Measurements from ENCODE around the gene SUPT4H1. TPM values are rescaled to one million over a fixed set of nuclear protein-coding genes. Genes with fewer than 3 reads are reported as not detected.

Gene SUPT4H1
- total RNA-seq, 1 experiment from 2014 or later = 53.8 TPM

DNA sequence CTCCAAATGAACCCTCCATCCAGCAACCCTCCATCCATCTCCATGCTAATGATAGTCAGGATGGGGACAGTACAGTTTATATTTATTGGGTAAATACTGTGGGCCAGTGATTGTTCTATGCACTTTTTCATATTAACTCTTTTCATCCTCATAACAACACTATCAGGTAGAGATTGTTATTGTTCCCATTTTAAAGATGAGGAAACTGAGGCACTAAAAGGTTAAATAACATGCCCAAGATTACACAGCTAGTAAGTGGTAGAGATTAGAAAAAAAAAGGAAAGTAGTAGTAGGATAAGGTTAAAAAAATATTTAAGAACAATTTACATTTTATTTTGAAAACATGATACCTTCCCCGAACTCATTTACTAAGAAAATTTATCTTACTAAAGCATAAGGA is 21.9 kb upstream of the SUPT4H1 start:
- Histone ChIP-seq H3K27ac (ENCODE audit: low read length) (no peak overlapping the region), H3K9me3 (ENCODE audit: control insufficient read depth, insufficient read depth, low read depth, low read length) (no peaks in the 10 kb centered on the region), H3K4me3 (ENCODE audit: low read depth in 2 of 2, low read length in 2 of 2) (no peak overlapping the region), H3K36me3 (ENCODE audit: control insufficient read depth, insufficient read depth, low read length) (no peaks in the 10 kb centered on the region), H3K4me1 (ENCODE audit: control insufficient read depth, insufficient read depth, low read length) (no peaks in the 10 kb centered on the region), H3K27me3 (ENCODE audit: control insufficient read depth, insufficient read depth, low read length) (no peaks in the 10 kb centered on the region)
- intact Hi-C loops (cut with micrococcal nuclease; ENCODE audit: unreplicated experiment) = no loop called here
- no TSS peak for BruUV-seq (replicated peaks)
- DNase-seq (ENCODE audit: low read depth, low spot score) (no peak), ATAC-seq (no peak)
- POLR2A ChIA-PET = interaction anchor here (0.7 kb wide), 1 partner anchor 885 kb away, joined by 3 read pairs; no protein-coding TSS in a partner anchor
- CTCF ChIA-PET = no interaction called here
- in situ Hi-C loops (cut with HindIII; ENCODE audit: low pct_unique_long_range_greater_than_20kb, low sequenced_read_pairs) = no loop called here
- TF ChIP-seq, protein P1, sequence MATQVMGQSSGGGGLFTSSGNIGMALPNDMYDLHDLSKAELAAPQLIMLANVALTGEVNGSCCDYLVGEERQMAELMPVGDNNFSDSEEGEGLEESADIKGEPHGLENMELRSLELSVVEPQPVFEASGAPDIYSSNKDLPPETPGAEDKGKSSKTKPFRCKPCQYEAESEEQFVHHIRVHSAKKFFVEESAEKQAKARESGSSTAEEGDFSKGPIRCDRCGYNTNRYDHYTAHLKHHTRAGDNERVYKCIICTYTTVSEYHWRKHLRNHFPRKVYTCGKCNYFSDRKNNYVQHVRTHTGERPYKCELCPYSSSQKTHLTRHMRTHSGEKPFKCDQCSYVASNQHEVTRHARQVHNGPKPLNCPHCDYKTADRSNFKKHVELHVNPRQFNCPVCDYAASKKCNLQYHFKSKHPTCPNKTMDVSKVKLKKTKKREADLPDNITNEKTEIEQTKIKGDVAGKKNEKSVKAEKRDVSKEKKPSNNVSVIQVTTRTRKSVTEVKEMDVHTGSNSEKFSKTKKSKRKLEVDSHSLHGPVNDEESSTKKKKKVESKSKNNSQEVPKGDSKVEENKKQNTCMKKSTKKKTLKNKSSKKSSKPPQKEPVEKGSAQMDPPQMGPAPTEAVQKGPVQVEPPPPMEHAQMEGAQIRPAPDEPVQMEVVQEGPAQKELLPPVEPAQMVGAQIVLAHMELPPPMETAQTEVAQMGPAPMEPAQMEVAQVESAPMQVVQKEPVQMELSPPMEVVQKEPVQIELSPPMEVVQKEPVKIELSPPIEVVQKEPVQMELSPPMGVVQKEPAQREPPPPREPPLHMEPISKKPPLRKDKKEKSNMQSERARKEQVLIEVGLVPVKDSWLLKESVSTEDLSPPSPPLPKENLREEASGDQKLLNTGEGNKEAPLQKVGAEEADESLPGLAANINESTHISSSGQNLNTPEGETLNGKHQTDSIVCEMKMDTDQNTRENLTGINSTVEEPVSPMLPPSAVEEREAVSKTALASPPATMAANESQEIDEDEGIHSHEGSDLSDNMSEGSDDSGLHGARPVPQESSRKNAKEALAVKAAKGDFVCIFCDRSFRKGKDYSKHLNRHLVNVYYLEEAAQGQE (IDR thresholded peaks at IDR 0.05; ENCODE audit: insufficient read depth in 1 of 2, low read depth in 2 of 2, low read length in 1 of 2) = no peak

DNA sequence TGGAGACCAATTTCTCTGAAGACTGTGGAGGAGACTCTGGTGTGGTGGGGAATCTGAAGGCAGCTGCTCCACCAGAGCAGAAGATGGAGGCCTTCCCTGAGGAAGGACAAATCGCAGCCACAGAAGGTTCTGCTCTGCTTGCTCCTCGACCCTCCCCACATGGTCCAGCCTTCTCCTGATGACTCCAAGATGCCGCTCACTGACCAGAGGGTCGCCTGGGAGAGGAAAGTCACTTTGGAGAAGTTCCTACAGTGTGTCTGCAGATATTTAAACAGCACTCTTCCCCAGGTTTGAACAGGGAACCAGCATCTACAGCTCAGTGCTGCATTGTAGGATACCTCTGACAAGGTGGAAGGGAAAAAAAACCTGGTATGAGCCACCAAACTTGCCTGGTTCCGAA is 21.0 kb upstream of the SUPT4H1 start:
- intact Hi-C loops (cut with micrococcal nuclease; ENCODE audit: unreplicated experiment) (no loop called here), in situ Hi-C loops (cut with HindIII; ENCODE audit: low pct_unique_long_range_greater_than_20kb, low sequenced_read_pairs) (no loop called here)
- H3K27me3 ChIP-seq (ENCODE audit: control insufficient read depth, insufficient read depth, low read length) = no peaks in the 10 kb centered on the region
- H3K27ac ChIP-seq (ENCODE audit: low read length) = no peak overlapping the region
- no peak overlapping the region for H3K4me3 ChIP-seq (ENCODE audit: low read depth in 2 of 2, low read length in 2 of 2)
- POLR2A ChIA-PET = no interaction called here
- H3K36me3 ChIP-seq (ENCODE audit: control insufficient read depth, insufficient read depth, low read length) = no peaks in the 10 kb centered on the region
- H3K9me3 ChIP-seq (ENCODE audit: control insufficient read depth, insufficient read depth, low read depth, low read length) = no peaks in the 10 kb centered on the region
- DNase-seq (ENCODE audit: low read depth, low spot score) (no peak), ATAC-seq (no peak)
- no TSS peak for BruUV-seq (replicated peaks)
- CTCF ChIA-PET = no interaction called here
- TF ChIP-seq CTCF (IDR thresholded peaks at IDR 0.05) = no peak
- no peak for TF ChIP-seq POLR2AphosphoS5 (IDR thresholded peaks at IDR 0.05; ENCODE audit: low read depth, low read length)
- TF ChIP-seq, protein P1 (IDR thresholded peaks at IDR 0.05; ENCODE audit: insufficient read depth in 1 of 2, low read depth in 2 of 2, low read length in 1 of 2) = no peak
- no peak for TF ChIP-seq TCF7L2 (IDR thresholded peaks at IDR 0.05; ENCODE audit: low read depth, low read length)
- TF ChIP-seq SIN3A (IDR thresholded peaks at IDR 0.05; ENCODE audit: borderline replicate concordance, insufficient read depth, low read depth, low read length) = no peak
- H3K4me1 ChIP-seq (ENCODE audit: control insufficient read depth, insufficient read depth, low read length) = no peaks in the 10 kb centered on the region

All from Panc1 (cell line).